Panc1 (cell line): ENCODE results near the gene BMP7. TPM values are rescaled to one million over a fixed set of nuclear protein-coding genes. Genes with fewer than 3 reads are reported as not detected.
A peak's percentile ranks its signal among the peaks of the same experiment; 100 is the strongest.

ENCODE experiments used
- ATAC-seq: fragments of 200-7000 bp; cut with Tn5 transposase; 2 replicates; pipeline ENCODE4 v1.9.1; 2020; ENCODE audit warnings: mild to moderate bottlenecking, moderate library complexity
- BruUV-seq: library from RNA; stranded (reverse); fragments of 400-500 nt; replicated peaks from 2 replicates; lab custom pipeline; 2021; lab: Mats Ljungman, UMichigan
- CTCF ChIA-PET: fragments of 300-600 bp; sonication (Branson Sonifier 250); formaldehyde crosslinking; loops from one replicate; lab custom pipeline; 2022; ENCODE audit warnings: antibody characterized with exemption; lab: Charles Lee
- POLR2A ChIA-PET: fragments of 300-600 bp; sonication (Branson Sonifier 250); formaldehyde crosslinking; loops from one replicate; lab custom pipeline; 2022; ENCODE audit warnings: antibody characterized with exemption; lab: Charles Lee
- DNase-seq: peaks from one replicate; pipeline ENCODE4 v3.0.0-alpha.2; 2010; ENCODE audit warnings: low read depth, low spot score
- H3K27ac ChIP-seq: 2 replicates; pipeline ENCODE4 v1.5.1; 2011; ENCODE audit warnings: mild to moderate bottlenecking, low read length, inconsistent platforms
- H3K27me3 ChIP-seq: fragments of 200-500 bp; sonication (Bioruptor generic); 2 replicates; pipeline ENCODE4 v1.6.0; 2014; ENCODE audit warnings: low read length, inconsistent platforms; ENCODE audit not compliant: control insufficient read depth, insufficient read depth
- H3K36me3 ChIP-seq: fragments of 200-500 bp; sonication (Bioruptor generic); 2 replicates; pipeline ENCODE4 v1.5.1; 2014; ENCODE audit warnings: inconsistent platforms, mild to moderate bottlenecking, low read length, moderate library complexity; ENCODE audit not compliant: control insufficient read depth, insufficient read depth
- H3K4me1 ChIP-seq: 2 replicates; pipeline ENCODE4 v1.5.1; 2011; ENCODE audit warnings: inconsistent platforms, mild to moderate bottlenecking, low read length, moderate library complexity; ENCODE audit not compliant: control insufficient read depth, insufficient read depth
- H3K4me3 ChIP-seq, 2 experiments: 2 replicates each; pipeline ENCODE4 v1.5.1; 2011 to 2012; ENCODE audit warnings: low read depth in 2 of 2, low read length in 2 of 2, mild to moderate bottlenecking in 2 of 2, inconsistent platforms in 1 of 2, moderate library complexity in 1 of 2
- H3K9me3 ChIP-seq: fragments of 200-500 bp; sonication (Bioruptor generic); 2 replicates; pipeline ENCODE4 v1.5.1; 2014; ENCODE audit warnings: low read depth, mild to moderate bottlenecking, inconsistent platforms, low read length, moderate library complexity; ENCODE audit not compliant: control insufficient read depth, insufficient read depth
- POLR2AphosphoS5 ChIP-seq: IDR thresholded peaks from 2 replicates; pipeline ENCODE4 v1.6.1; 2012; ENCODE audit warnings: mild to moderate bottlenecking, low read depth, low read length, moderate library complexity
- SIN3A ChIP-seq: IDR thresholded peaks from 2 replicates; pipeline ENCODE4 v1.6.1; 2012; ENCODE audit warnings: low read depth, mild to moderate bottlenecking, low read length, moderate library complexity, borderline replicate concordance; ENCODE audit not compliant: insufficient read depth
- TCF7L2 ChIP-seq: IDR thresholded peaks from 2 replicates; pipeline ENCODE4 v1.6.1; 2011; ENCODE audit warnings: mild to moderate bottlenecking, low read depth, low read length, inconsistent platforms
- in situ Hi-C: cut with HindIII; loops from 2 replicates; pipeline ENCODE4 v1.10.0; 2016; ENCODE audit warnings: low sequenced_read_pairs, low pct_unique_long_range_greater_than_20kb
- intact Hi-C: fragments of 100-400 bp; cut with micrococcal nuclease; formaldehyde crosslinking; loops from one replicate; pipeline ENCODE4 v1.10.0; 2022; ENCODE audit not compliant: unreplicated experiment
- total RNA-seq: library from RNA; stranded (reverse); gene quantifications from one replicate; pipeline ENCODE4 v1.2.1, GENCODE V29; 2021; ENCODE audit not compliant: unreplicated experiment
- TF ChIP-seq, protein P1 (sequence below), 2 experiments: IDR thresholded peaks; 2 replicates each; pipeline ENCODE4 v1.6.1; 2011 to 2012; ENCODE audit warnings: low read depth in 2 of 2, control low read depth in 1 of 2, low read length in 1 of 2, mild to moderate bottlenecking in 1 of 2, moderate library complexity in 1 of 2; ENCODE audit not compliant: insufficient read depth in 1 of 2
- TF ChIP-seq, protein P2 (sequence below): fragments of 450-650 bp; IDR thresholded peaks from 2 replicates; pipeline ENCODE4 v1.5.1; 2017; ENCODE audit warnings: mild to moderate bottlenecking

Gene BMP7
- total RNA-seq, 1 experiment from 2014 or later, result 11.5 TPM

DNA sequence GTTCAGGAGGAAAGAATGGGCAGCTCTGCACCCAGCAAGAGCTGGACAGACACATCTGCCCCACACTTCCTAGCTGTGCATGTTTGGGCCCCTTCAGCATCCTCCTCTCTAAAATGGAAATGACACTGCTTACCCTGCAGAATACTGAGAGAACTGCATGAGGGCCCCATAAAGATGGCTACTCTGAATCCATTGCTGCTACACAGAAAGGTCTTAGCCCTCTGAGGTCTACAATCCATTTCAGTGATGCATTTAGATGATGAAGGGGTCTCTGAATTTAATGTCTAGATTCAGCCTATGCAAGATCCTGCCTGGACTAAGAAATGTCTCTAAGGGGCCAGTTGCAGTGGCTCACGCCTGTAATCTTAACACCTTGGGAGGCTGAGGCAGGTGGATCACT is 11.3 kb downstream of the BMP7 start:
- no TSS peak for BruUV-seq
- ChIA-PET POLR2A (no interaction called here), CTCF (no interaction called here)
- intact Hi-C loops, result no loop called here
- Histone ChIP-seq H3K27ac (no peak overlapping the region), H3K4me1 (peaks cover 2% of the 10 kb centered on the region; the same call in 1 of the 2 replicates), H3K9me3 (no peaks in the 10 kb centered on the region), H3K4me3 (no peak overlapping the region), H3K36me3 (no peaks in the 10 kb centered on the region), H3K27me3 (no peaks in the 10 kb centered on the region)
- ATAC-seq (no peak), DNase-seq (no peak)
- TF ChIP-seq POLR2AphosphoS5 (no peak), TCF7L2 (no peak), SIN3A (no peak)
- TF ChIP-seq, protein P1, sequence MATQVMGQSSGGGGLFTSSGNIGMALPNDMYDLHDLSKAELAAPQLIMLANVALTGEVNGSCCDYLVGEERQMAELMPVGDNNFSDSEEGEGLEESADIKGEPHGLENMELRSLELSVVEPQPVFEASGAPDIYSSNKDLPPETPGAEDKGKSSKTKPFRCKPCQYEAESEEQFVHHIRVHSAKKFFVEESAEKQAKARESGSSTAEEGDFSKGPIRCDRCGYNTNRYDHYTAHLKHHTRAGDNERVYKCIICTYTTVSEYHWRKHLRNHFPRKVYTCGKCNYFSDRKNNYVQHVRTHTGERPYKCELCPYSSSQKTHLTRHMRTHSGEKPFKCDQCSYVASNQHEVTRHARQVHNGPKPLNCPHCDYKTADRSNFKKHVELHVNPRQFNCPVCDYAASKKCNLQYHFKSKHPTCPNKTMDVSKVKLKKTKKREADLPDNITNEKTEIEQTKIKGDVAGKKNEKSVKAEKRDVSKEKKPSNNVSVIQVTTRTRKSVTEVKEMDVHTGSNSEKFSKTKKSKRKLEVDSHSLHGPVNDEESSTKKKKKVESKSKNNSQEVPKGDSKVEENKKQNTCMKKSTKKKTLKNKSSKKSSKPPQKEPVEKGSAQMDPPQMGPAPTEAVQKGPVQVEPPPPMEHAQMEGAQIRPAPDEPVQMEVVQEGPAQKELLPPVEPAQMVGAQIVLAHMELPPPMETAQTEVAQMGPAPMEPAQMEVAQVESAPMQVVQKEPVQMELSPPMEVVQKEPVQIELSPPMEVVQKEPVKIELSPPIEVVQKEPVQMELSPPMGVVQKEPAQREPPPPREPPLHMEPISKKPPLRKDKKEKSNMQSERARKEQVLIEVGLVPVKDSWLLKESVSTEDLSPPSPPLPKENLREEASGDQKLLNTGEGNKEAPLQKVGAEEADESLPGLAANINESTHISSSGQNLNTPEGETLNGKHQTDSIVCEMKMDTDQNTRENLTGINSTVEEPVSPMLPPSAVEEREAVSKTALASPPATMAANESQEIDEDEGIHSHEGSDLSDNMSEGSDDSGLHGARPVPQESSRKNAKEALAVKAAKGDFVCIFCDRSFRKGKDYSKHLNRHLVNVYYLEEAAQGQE (IDR thresholded peaks at IDR 0.05; ENCODE audit: insufficient read depth in 1 of 2, low read depth in 2 of 2, low read length in 1 of 2), result no peak
- TF ChIP-seq, protein P2, sequence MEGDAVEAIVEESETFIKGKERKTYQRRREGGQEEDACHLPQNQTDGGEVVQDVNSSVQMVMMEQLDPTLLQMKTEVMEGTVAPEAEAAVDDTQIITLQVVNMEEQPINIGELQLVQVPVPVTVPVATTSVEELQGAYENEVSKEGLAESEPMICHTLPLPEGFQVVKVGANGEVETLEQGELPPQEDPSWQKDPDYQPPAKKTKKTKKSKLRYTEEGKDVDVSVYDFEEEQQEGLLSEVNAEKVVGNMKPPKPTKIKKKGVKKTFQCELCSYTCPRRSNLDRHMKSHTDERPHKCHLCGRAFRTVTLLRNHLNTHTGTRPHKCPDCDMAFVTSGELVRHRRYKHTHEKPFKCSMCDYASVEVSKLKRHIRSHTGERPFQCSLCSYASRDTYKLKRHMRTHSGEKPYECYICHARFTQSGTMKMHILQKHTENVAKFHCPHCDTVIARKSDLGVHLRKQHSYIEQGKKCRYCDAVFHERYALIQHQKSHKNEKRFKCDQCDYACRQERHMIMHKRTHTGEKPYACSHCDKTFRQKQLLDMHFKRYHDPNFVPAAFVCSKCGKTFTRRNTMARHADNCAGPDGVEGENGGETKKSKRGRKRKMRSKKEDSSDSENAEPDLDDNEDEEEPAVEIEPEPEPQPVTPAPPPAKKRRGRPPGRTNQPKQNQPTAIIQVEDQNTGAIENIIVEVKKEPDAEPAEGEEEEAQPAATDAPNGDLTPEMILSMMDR, result no peak
- in situ Hi-C loops, result no loop called here

DNA sequence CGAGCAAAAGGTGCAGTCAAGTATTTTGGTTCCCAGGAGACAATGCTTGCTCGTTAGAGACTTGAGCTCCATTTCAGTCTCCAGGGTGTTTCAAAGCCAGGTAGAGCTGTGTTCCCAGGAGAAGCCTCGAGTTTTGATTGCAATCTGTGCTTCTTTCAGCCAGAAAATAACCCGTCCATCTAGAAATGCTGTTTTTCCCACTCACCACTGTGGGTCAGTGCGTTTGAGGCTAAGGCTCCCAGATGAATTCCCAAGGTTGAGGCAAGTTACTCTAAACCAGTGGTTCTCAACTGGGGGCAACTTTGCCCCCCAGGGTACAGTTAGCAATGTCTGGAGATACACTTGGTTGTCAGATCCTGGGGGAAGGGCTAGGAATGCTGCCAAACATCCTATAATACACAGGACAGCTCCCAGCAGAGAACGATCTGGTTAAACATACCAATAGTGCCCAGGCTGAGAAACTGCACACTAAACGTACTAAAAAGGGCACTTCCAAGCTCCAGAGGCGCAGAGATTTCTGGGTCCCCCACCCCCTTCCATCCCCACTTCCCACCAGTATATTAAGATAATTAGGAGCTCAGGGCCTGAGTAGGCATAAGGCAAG is 13.8 kb downstream of the BMP7 start:
- DNase-seq (no peak), ATAC-seq (no peak)
- BruUV-seq, result no TSS peak
- H3K27ac ChIP-seq, result no peak overlapping the region
- ChIA-PET POLR2A (no interaction called here), CTCF (no interaction called here)
- no peak overlapping the region for H3K4me3 ChIP-seq
- TF ChIP-seq SIN3A, result no peak
- TF ChIP-seq TCF7L2, result 0 out of 2 replicates have a peak, but pooled peaks have one; percentile 21
- no peaks in the 10 kb centered on the region for H3K9me3 ChIP-seq
- intact Hi-C loops (no loop called here), in situ Hi-C loops (no loop called here)
- H3K4me1 ChIP-seq, result peaks cover 2% of the 10 kb centered on the region; the same call in 1 of the 2 replicates
- H3K36me3 ChIP-seq, result no peaks in the 10 kb centered on the region
- H3K27me3 ChIP-seq, result no peaks in the 10 kb centered on the region

DNA sequence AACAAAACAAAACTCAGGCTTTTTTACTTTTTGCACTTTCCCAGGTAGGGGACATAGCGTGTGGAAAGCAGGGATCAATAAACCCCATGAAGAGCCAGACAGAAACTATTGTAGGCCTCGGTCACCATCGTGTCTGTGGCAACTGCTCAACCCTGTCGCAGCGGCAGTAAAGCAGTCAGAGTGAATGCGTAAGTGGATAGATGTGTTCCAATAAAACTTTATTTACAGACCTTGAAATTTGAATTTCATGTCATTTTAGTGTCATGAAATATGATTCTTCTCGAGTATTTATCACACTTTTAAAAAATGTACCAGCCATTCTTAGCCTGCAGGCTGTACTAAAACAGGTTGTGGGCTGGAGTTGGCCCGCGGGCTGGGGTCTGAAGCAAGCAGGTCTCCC is 14.5 kb downstream of the BMP7 start:
- no TSS peak for BruUV-seq
- DNase-seq, result no peak
- H3K9me3 ChIP-seq, result no peaks in the 10 kb centered on the region

More for the DNA sequence above, 14.5 kb downstream of the BMP7 start:
- ATAC-seq, result no peak
- no peak overlapping the region for H3K27ac ChIP-seq
- TF ChIP-seq, protein P2, result no peak
- no peak for TF ChIP-seq SIN3A
- TF ChIP-seq POLR2AphosphoS5, result no peak
- TF ChIP-seq, protein P1 (IDR thresholded peaks at IDR 0.05; ENCODE audit: insufficient read depth in 1 of 2, low read depth in 2 of 2, low read length in 1 of 2), result no peak
- TF ChIP-seq TCF7L2, result no peak
- in situ Hi-C loops (no loop called here), intact Hi-C loops (no loop called here)
- H3K4me3 ChIP-seq, result no peak overlapping the region
- no peaks in the 10 kb centered on the region for H3K27me3 ChIP-seq
- CTCF ChIA-PET, result no interaction called here
- H3K4me1 ChIP-seq, result peaks cover 2% of the 10 kb centered on the region; the same call in 1 of the 2 replicates
- no peaks in the 10 kb centered on the region for H3K36me3 ChIP-seq
- POLR2A ChIA-PET, result interaction anchor here (0.5 kb wide), 1 partner anchor 1781 kb away, joined by 4 read pairs; no protein-coding TSS in a partner anchor
